ENCODE measurements around the gene CASKIN1.

Gene CASKIN1

DNA sequence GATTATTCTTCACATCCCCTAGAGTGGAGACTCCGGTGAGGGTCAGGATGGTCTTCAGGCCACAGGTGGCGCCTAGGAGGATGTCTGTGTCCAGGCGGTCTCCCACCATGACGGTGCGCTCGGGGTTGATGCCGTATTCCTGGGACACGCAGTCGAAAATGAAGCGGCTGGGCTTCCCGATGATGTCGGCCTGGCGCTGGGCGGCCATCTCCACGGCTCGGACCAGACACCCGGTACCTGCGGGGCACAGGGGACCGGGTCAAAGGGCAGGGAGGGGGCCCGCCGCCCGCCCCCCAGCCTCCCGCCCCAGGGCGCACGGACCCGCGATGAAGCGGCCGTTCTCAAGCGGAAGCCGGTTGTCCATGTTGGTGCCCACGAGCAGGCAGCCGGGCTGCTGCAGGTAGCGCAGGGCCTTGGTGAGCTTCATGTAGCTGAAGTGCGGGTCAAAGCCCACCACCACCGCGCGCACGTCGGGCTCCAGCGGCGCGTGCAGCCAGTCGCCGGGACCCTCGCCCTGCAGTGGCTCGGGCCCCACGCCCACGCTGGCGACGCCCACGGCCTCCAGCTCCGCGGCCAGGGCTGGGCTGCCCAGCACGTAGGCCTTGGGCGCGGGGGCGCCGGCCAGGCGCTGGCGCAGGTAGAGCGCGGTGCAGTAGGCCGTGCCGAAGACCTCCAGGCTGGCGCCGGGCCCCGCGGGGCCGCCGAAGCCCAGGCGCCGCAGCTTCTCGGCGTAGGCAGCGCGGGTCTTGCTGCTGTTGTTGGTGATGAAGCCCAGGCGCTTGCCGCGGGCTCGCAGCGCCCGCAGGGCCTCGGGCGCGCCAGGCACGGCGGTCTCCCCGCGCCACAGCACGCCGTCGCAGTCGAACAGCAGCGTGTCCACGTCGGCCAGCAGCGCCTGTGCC, 17.7 kb upstream of the CASKIN1 start:
- peak overlapping the region; percentile 77 to 80 for H3K27ac ChIP-seq
- peak overlapping the region; percentile 91 to 96 for H3K4me3 ChIP-seq
- no peaks in the 10 kb centered on the region for H3K9me3 ChIP-seq
- peaks cover under 1 to 23% (median 14%) of the 10 kb centered on the region in 3 donors for H3K36me3 ChIP-seq
- H3K27me3 ChIP-seq: no peaks in the 10 kb centered on the region
- intact Hi-C loops (cut with DNase I; ENCODE audit: low total_unique reads): no loop called here
- TF ChIP-seq CTCF (IDR thresholded peaks at IDR 0.05): no peak
- H3K4me1 ChIP-seq: peaks cover 3 to 29% (median 22%) of the 10 kb centered on the region in 4 donors
- no peak for DNase-seq

GRCh38 chr16:2212362-2213324, 16.2 kb upstream of the CASKIN1 start:
- Histone ChIP-seq H3K9me3 (no peaks in the 10 kb centered on the region), H3K4me3 (peak overlapping the region in 1 of 2 donors; percentile 96), H3K27ac (no peak overlapping the region), H3K27me3 (no peaks in the 10 kb centered on the region), H3K36me3 (peaks cover 14 to 37% (median 28%) of the 10 kb centered on the region in 3 donors), H3K4me1 (peaks cover 3 to 29% (median 22%) of the 10 kb centered on the region in 4 donors)
- intact Hi-C loops (cut with DNase I; ENCODE audit: low total_unique reads): no loop called here
- DNase-seq: no peak
- TF ChIP-seq CTCF (IDR thresholded peaks at IDR 0.05): no peak

- H3K27me3 ChIP-seq: no peaks in the 10 kb centered on the region
- peaks cover 3 to 30% (median 23%) of the 10 kb centered on the region in 4 donors for H3K4me1 ChIP-seq
- H3K4me3 ChIP-seq: no peak overlapping the region
- TF ChIP-seq CTCF (IDR thresholded peaks at IDR 0.05): no peak
- intact Hi-C loops (cut with DNase I; ENCODE audit: low total_unique reads): no loop called here
- no peak for DNase-seq
- peaks cover 18 to 45% (median 32%) of the 10 kb centered on the region in 3 donors for H3K36me3 ChIP-seq
- H3K9me3 ChIP-seq: no peaks in the 10 kb centered on the region
- no peak overlapping the region for H3K27ac ChIP-seq
Measured at GRCh38 chr16:2211923-2212347, 15.5 kb upstream of the CASKIN1 start.

GRCh38 chr16:2210386-2211365, 14.3 kb upstream of the CASKIN1 start, which contains the start of gene BRICD5:
BRICD5 (minus strand) TSS chr16:2210863; CDS start chr16:2210833, 30 bp downstream.
- intact Hi-C loops (cut with DNase I; ENCODE audit: low total_unique reads): no loop called here
- Histone ChIP-seq H3K27me3 (no peaks in the 10 kb centered on the region), H3K4me1 (peaks cover 3 to 41% (median 34%) of the 10 kb centered on the region in 4 donors), H3K36me3 (peaks cover 18 to 49% (median 32%) of the 10 kb centered on the region in 3 donors), H3K27ac (no peak within 1 kb of the TSS), H3K9me3 (no peaks in the 10 kb centered on the region), H3K4me3 (no peak within 1 kb of the TSS)
- DNase-seq: no peak
- TF ChIP-seq CTCF (IDR thresholded peaks at IDR 0.05): no peak
